ENCODE measurements around the gene PLXNA2. TPM values are rescaled to one million over a fixed set of nuclear protein-coding genes. Genes with fewer than 3 reads are reported as not detected.

The PLXNA2 gene
- polyA plus RNA-seq, 1 of the 3 experiments (the other 2 are of a cell fraction): 8.5 TPM

- no peak for TF ChIP-seq RXRA (IDR thresholded peaks at IDR 0.05; ENCODE audit: borderline replicate concordance, low read depth)
- no peak for TF ChIP-seq ELF1 (IDR thresholded peaks at IDR 0.05)
Observed at GRCh38 chr1:208258277-208258676, 14.1 kb upstream of the PLXNA2 start (continued).

- TF ChIP-seq FOXJ3 (CRISPR knock-in tag; IDR thresholded peaks at IDR 0.05) (no peak), MEF2A (IDR thresholded peaks at IDR 0.05; ENCODE audit: borderline replicate concordance, low read depth) (no peak), RXRA (IDR thresholded peaks at IDR 0.05; ENCODE audit: borderline replicate concordance, low read depth) (no peak), ELF1 (IDR thresholded peaks at IDR 0.05) (no peak), TCF12 (IDR thresholded peaks at IDR 0.05) (no peak), FOXM1 (IDR thresholded peaks at IDR 0.05; ENCODE audit: low read depth) (no peak), MXI1 (IDR thresholded peaks at IDR 0.05; ENCODE audit: low read depth, low read length) (no peak), JUND (IDR thresholded peaks at IDR 0.05) (no peak), NRF1 (IDR thresholded peaks at IDR 0.05; ENCODE audit: low read depth, low read length) (no peak), GABPA (IDR thresholded peaks at IDR 0.05; ENCODE audit: low read depth) (no peak), RCOR1 (IDR thresholded peaks at IDR 0.05; ENCODE audit: low read length) (no peak), IRF3 (IDR thresholded peaks at IDR 0.05; ENCODE audit: low read depth, low read length) (no peak), PBX3 (IDR thresholded peaks at IDR 0.05) (no peak), RFX5 (IDR thresholded peaks at IDR 0.05; ENCODE audit: low read length) (no peak), EZH2phosphoT487 (IDR thresholded peaks at IDR 0.05; ENCODE audit: borderline replicate concordance, low read depth) (no peak), YY1 (IDR thresholded peaks at IDR 0.05; ENCODE audit: low read depth) (no peak), TAF1 (IDR thresholded peaks at IDR 0.05; ENCODE audit: borderline replicate concordance, low read depth, low read length) (no peak), TEAD4 (IDR thresholded peaks at IDR 0.05; ENCODE audit: borderline replicate concordance, insufficient read depth) (no peak), NFIC (IDR thresholded peaks at IDR 0.05; ENCODE audit: borderline replicate concordance) (no peak), POLR2AphosphoS5 (IDR thresholded peaks at IDR 0.05; ENCODE audit: low read depth, low read length) (no peak)
- Histone ChIP-seq H3K27ac (ENCODE audit: low read depth in 2 of 2, low read length in 1 of 2) (no peak overlapping the region), H4K20me1 (ENCODE audit: insufficient read depth) (no peaks in the 10 kb centered on the region), H3K36me3 (replicated peaks in 1 of 2; ENCODE audit: control insufficient read depth in 1 of 2, insufficient read depth in 2 of 2, low read length in 1 of 2) (no peaks in the 10 kb centered on the region), H2AFZ (ENCODE audit: low read depth) (no peak overlapping the region), H3K9ac (no peak overlapping the region), H3K4me2 (no peak overlapping the region), H3K9me2 (no peaks in the 10 kb centered on the region), H3K4me3 (ENCODE audit: low read depth in 2 of 2, low read length in 1 of 2) (no peak overlapping the region), H3K79me2 (ENCODE audit: insufficient read depth) (no peaks in the 10 kb centered on the region), H3K4me1 (ENCODE audit: control insufficient read depth in 1 of 2, insufficient read depth in 2 of 2, low read depth in 1 of 2, low read length in 1 of 2) (peaks cover 0 to 5% of the 10 kb centered on the region in 2 experiments; a peak in 2 of 4 replicates), H3K9me3 (peaks cover 8% of the 10 kb centered on the region; the same call in 1 of the 2 replicates), H3F3A (replicated peaks; ENCODE audit: insufficient read depth) (no peaks in the 10 kb centered on the region), H3K27me3 (ENCODE audit: insufficient read depth) (no peaks in the 10 kb centered on the region)
- ChIA-PET POLR2A (no interaction called here), CTCF (interaction anchor here (1.8 to 4.6 kb wide), 2 partner anchors 12 kb away, joined by 8 to 21 read pairs; partner anchors contain the start of gene PLXNA2)
- DNase-seq: no peak
- WGBS (ENCODE audit: low lambda C conversion rate): 70% methylated on average over 6 of the region's 6 CpGs
Observed at GRCh38 chr1:208257351-208257750, 13.2 kb upstream of the PLXNA2 start.

All from SK-N-SH (cell line).